Measurements from ENCODE around the gene ATAD3A. TPM values are rescaled to one million over a fixed set of nuclear protein-coding genes. Genes with fewer than 3 reads are reported as not detected.

ATAD3A gene
- total and polyA plus RNA-seq, 7 experiments from 2014 or later = 5.4 to 41.3 (median 21.5) TPM

DNA sequence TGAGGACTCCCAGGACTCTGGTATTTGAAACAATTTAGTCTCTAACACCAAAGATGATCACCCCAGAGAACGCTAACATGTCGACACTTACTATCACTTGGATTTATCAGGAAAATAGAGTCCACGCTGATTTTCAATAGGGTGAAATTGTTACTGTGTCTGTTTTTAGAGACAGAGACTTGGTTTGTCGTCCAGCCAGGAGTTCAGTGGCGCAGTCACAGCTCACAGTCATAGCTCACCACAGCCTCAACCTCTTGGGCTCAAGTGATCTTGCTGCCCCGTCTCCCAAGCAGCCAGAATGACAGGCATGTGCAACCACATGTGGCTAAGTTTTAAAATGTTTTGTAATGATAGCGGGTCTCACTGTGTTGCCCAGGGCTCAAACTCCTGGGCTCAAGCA, 57.4 kb downstream of the ATAD3A start:
- ATAC-seq (no peak), DNase-seq (no peak)
- peak overlapping the region; percentile 47 for H3K27ac ChIP-seq (ENCODE audit: low read depth, low read length)
- H3K4me3 ChIP-seq (ENCODE audit: low read length) = no peak overlapping the region
- peaks cover 0 to 2% (median 0%) of the 10 kb centered on the region in 5 donors for H3K27me3 Mint-ChIP-seq
- intact Hi-C loops (cut with micrococcal nuclease) = no loop called here
- peaks cover 25 to 71% (median 49%) of the 10 kb centered on the region in 7 donors for H3K4me1 Mint-ChIP-seq
- CTCF ChIA-PET = no interaction called here
- no peaks in the 10 kb centered on the region for H3K27me3 ChIP-seq (ENCODE audit: control insufficient read depth in 2 of 2, insufficient read depth in 2 of 2, low read length in 2 of 2)
- peak overlapping the region in 8 of 10 donors; percentile 4 to 63 (median 35) for H3K4me3 Mint-ChIP-seq
- peaks cover 0 to 37% (median 5%) of the 10 kb centered on the region in 3 experiments for H3K36me3 ChIP-seq (ENCODE audit: control insufficient read depth in 2 of 3, insufficient read depth in 3 of 3, low read length in 3 of 3)
- peaks cover 0 to 4% (median 0%) of the 10 kb centered on the region in 11 donors for H3K9me3 Mint-ChIP-seq
- POLR2A ChIA-PET = no interaction called here
- peak overlapping the region in 3 of 9 donors; percentile 17 to 76 (median 59) for H3K27ac Mint-ChIP-seq
- H3K9me3 ChIP-seq (ENCODE audit: control insufficient read depth in 2 of 3, low read length in 3 of 3) = no peaks in the 10 kb centered on the region
- H3K36me3 Mint-ChIP-seq = peaks cover 4 to 23% (median 20%) of the 10 kb centered on the region in 5 donors
- H3K4me1 ChIP-seq (ENCODE audit: control insufficient read depth in 2 of 2, insufficient read depth in 2 of 2, low read length in 2 of 2) = peaks cover 31 to 34% of the 10 kb centered on the region in 2 donors

DNA sequence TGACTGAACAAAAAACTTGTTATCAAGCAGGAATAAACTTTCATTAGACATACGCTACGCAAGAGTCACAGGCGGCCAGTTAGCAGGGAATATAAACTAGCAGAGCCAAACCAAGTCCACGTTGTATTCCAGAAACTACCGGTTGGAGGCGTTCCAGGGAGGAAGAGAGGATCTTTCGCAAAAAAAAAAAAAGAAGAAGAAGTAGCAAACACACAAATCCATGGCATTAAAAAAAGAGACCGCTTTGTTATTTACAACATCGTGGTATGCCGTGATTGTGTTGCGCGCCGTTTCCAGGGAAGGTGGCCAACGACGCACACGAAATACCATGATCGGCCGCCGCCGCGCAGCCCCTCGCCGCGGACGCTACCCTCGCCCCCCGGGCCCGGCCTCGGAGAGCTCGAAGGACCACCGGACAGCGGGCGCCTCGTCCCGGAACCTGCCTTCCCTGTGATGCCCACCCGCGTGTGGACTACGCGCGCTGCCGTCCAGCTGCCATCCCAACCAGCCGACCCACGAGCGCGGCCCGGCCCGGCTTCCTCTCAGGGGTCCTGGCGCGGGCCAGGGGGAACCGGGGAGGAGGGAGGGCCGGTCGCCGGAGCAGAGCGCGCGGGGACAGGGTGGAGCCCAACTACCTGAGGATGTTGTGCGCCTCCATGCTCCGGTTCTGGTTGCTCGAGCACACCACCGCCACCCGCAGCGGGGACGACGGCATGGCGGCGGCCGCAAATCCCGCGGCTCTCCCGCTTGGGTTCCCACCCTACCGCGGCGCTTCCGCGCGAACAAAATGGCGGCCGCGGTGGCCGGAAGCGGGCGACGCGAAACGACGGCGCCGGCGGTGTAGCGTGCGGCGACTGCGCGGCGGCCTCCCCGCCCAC, 62.1 kb downstream of the ATAD3A start:
- H3K36me3 Mint-ChIP-seq = peaks cover 0 to 12% (median 5%) of the 10 kb centered on the region in 5 donors
- peaks cover 25 to 50% (median 39%) of the 10 kb centered on the region in 7 donors for H3K4me1 Mint-ChIP-seq
- H3K27ac ChIP-seq (ENCODE audit: low read depth, low read length) = peak overlapping the region; percentile 98
- ATAC-seq (peak; percentile 83), DNase-seq (peak in 3 of 9 donors; percentile 20 to 84 (median 75))
- peaks cover 0 to 17% (median 0%) of the 10 kb centered on the region in 3 experiments for H3K36me3 ChIP-seq (ENCODE audit: control insufficient read depth in 2 of 3, insufficient read depth in 3 of 3, low read length in 3 of 3)
- peaks cover 0 to 2% (median 0%) of the 10 kb centered on the region in 5 donors for H3K27me3 Mint-ChIP-seq
- ChIA-PET POLR2A (interaction anchor here (1.0 to 3.8 kb wide), 4 partner anchors 34 to 70 kb away, joined by 3 to 42 read pairs (median 4); partner anchors contain the start of gene MIB2), CTCF (no interaction called here)
- H3K27ac Mint-ChIP-seq = peak overlapping the region; percentile 97 to 100 (median 99)
- peak overlapping the region; percentile 93 for H3K4me3 ChIP-seq (ENCODE audit: low read length)
- intact Hi-C loops (cut with micrococcal nuclease) = loop anchor here (1.0 to 2.0 kb wide), 7 partner anchors 41 to 175 kb away; partner anchors contain the start of genes ATAD3A (in 2 of the 2), MIB2 (in 2 of the 2), CCNL2 (in 1 of the 2) and CDK11B (in 1 of the 2)
- H3K4me3 Mint-ChIP-seq = peak overlapping the region; percentile 86 to 99 (median 98)
- no peaks in the 10 kb centered on the region for H3K9me3 ChIP-seq (ENCODE audit: control insufficient read depth in 2 of 3, low read length in 3 of 3)
- H3K27me3 ChIP-seq (ENCODE audit: control insufficient read depth in 2 of 2, insufficient read depth in 2 of 2, low read length in 2 of 2) = no peaks in the 10 kb centered on the region
- H3K9me3 Mint-ChIP-seq = peaks cover 0 to 6% (median 0%) of the 10 kb centered on the region in 11 donors
- peaks cover 24 to 31% of the 10 kb centered on the region in 2 donors for H3K4me1 ChIP-seq (ENCODE audit: control insufficient read depth in 2 of 2, insufficient read depth in 2 of 2, low read length in 2 of 2)

DNA sequence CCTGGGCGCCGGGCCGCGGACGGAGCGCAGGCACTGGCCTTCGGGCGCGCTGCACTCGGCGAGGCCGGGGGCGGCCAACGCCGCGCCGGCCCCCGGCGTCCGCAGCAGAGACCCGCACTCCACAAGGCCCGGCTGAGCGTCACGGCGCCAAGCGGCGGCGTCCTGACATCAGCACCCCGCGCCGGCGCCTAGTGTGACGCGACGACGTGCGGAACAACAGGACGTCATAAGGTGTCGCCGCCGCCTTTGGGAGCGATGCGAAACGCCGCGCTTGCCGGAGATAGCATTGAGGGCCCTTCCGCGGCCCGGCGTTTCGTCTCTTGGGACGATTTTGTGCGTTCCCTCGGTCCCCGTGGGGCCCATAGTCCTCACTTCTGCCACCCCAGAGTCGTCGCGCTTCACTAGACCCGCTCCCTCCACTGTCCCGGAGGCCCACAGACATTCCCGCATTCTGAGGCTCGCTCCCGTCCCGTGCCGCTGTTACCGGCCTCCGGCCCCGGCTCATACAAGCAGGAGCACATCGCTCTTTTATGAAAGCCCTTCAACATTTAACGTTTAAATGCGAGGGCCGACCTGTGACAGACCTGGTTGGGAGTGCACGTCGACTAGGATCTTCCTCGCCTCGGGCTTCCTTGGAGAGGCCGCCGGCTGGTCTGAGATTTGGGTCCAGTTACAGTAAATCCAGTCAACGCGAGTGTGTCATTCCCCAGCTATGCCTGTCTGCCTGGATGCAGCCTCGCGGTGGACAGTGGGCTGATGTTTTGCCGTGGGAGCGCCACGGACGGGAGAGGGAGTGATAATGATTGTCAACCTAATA, 63.0 kb downstream of the ATAD3A start, which contains the start of gene SSU72:
TSS of gene SSU72 (minus strand) at position 143 of the 817 bp plus-strand sequence. CDS start 306 bp downstream, outside the sequence.
- Mint-ChIP-seq H3K27me3 (peaks cover 0 to 2% (median 0%) of the 10 kb centered on the region in 5 donors), H3K36me3 (peaks cover 0 to 12% (median 5%) of the 10 kb centered on the region in 5 donors), H3K9me3 (peaks cover 0 to 6% (median 0%) of the 10 kb centered on the region in 11 donors), H3K4me3 (peak within 1 kb of the TSS; percentile 97 to 99 (median 98)), H3K27ac (peak within 1 kb of the TSS; percentile 98 to 100 (median 99)), H3K4me1 (peaks cover 21 to 42% (median 31%) of the 10 kb centered on the region in 7 donors)
- H3K4me1 ChIP-seq (ENCODE audit: control insufficient read depth in 2 of 2, insufficient read depth in 2 of 2, low read length in 2 of 2) = peaks cover 22 to 26% of the 10 kb centered on the region in 2 donors
- POLR2A ChIA-PET = interaction anchor here (0.7 to 4.9 kb wide), 5 partner anchors 33 to 71 kb away, joined by 3 to 42 read pairs (median 3); partner anchors contain the start of gene MIB2
- H3K27me3 ChIP-seq (ENCODE audit: control insufficient read depth in 2 of 2, insufficient read depth in 2 of 2, low read length in 2 of 2) = no peaks in the 10 kb centered on the region
- DNase-seq = peak; percentile 90 to 97 (median 93)
- no peaks in the 10 kb centered on the region for H3K9me3 ChIP-seq (ENCODE audit: control insufficient read depth in 2 of 3, low read length in 3 of 3)
- CTCF ChIA-PET = no interaction called here
- peak within 1 kb of the TSS; percentile 98 for H3K27ac ChIP-seq (ENCODE audit: low read depth, low read length)
- peak; percentile 94 for ATAC-seq
- H3K4me3 ChIP-seq (ENCODE audit: low read length) = peak within 1 kb of the TSS; percentile 93
- intact Hi-C loops (cut with micrococcal nuclease) = loop anchor here (1.0 to 2.0 kb wide), 8 partner anchors 24 to 176 kb away; partner anchors contain the start of genes ATAD3A (in 2 of the 2), MIB2 (in 2 of the 2), CCNL2 (in 1 of the 2) and CDK11B (in 1 of the 2)
- peaks cover 0 to 17% (median 0%) of the 10 kb centered on the region in 3 experiments for H3K36me3 ChIP-seq (ENCODE audit: control insufficient read depth in 2 of 3, insufficient read depth in 3 of 3, low read length in 3 of 3)

DNA sequence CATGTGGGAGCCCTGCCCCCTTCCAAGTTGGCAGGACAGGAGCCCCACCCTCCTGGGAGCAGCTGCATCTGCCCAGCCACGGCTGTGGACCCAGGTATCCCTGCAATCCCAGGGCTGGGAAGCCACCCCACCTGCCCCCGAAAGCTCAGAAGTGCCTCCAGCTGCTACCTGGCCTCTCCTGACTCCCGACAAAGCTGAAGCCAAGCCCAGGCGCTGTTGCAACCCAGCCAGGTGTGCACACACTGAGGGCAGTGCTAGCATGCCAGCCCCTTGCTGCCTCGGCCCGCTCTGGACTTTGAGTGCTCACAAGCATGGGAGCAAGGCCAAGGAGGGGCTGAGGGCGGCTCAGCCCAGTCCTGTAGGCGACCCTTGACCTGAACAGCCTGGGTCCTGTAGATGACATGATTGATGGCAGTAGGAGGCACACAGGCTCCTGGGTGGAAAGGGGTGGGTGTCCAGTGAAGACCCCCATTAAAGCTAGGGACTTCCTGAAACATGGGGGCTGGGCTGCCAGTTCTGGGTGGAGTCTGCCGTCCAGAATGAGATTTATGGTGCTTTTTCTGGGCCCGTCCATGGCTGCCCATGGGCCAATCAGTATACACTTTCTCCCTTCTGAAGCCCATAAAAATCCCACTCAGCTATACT, 65.5 kb downstream of the ATAD3A start:
- H3K4me1 Mint-ChIP-seq = peaks cover 11 to 26% (median 20%) of the 10 kb centered on the region in 7 donors
- H3K4me3 Mint-ChIP-seq = no peak overlapping the region
- no peak for ATAC-seq
- H3K27ac Mint-ChIP-seq = peak overlapping the region in 2 of 9 donors; percentile 57 to 100
- H3K27me3 Mint-ChIP-seq = peaks cover 0 to 11% (median 6%) of the 10 kb centered on the region in 5 donors
- no peak overlapping the region for H3K27ac ChIP-seq (ENCODE audit: low read depth, low read length)
- ChIA-PET CTCF (no interaction called here), POLR2A (interaction anchor here (0.6 to 4.9 kb wide), 6 partner anchors 15 to 164 kb away, joined by 3 to 37 read pairs (median 4); partner anchors contain the start of gene MIB2)
- no peak for DNase-seq
- H3K9me3 Mint-ChIP-seq = peaks cover 0 to 6% (median 0%) of the 10 kb centered on the region in 11 donors
- H3K27me3 ChIP-seq (ENCODE audit: control insufficient read depth in 2 of 2, insufficient read depth in 2 of 2, low read length in 2 of 2) = no peaks in the 10 kb centered on the region
- peaks cover 0 to 4% (median 0%) of the 10 kb centered on the region in 5 donors for H3K36me3 Mint-ChIP-seq
- H3K4me3 ChIP-seq (ENCODE audit: low read length) = no peak overlapping the region
- peaks cover 11 to 13% of the 10 kb centered on the region in 2 donors for H3K4me1 ChIP-seq (ENCODE audit: control insufficient read depth in 2 of 2, insufficient read depth in 2 of 2, low read length in 2 of 2)
- peaks cover 0 to 10% (median 0%) of the 10 kb centered on the region in 3 experiments for H3K36me3 ChIP-seq (ENCODE audit: control insufficient read depth in 2 of 3, insufficient read depth in 3 of 3, low read length in 3 of 3)
- intact Hi-C loops (cut with micrococcal nuclease) = no loop called here
- H3K9me3 ChIP-seq (ENCODE audit: control insufficient read depth in 2 of 3, low read length in 3 of 3) = no peaks in the 10 kb centered on the region

DNA sequence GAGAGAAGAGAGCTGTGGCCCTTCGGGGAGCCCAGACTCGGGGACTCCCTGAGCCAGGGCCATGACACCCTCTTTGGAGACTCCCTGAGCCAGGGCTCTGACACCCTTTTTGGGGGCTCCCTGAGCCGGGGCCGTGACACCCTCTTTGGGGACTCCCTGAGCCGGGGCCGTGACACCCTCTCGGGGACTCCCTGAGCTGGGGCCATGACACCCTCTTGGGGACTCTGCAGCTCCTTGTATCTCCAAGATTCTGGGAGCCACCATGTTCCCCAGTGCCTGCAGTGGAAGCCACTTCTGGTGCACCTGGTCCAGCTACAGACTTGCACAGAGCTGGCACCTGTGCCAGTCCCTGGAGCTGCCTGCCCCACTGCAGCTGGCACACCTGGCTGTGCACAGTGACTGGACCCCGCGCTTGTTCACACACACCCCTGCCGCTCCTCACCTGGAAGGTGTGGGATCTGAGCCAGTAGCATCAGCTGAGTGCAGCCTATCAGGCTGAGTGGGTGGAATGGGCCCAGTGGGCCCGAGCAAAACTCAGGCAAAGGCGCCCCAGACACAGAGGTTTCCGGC, 66.5 kb downstream of the ATAD3A start:
- Mint-ChIP-seq H3K4me1 (peaks cover 5 to 20% (median 15%) of the 10 kb centered on the region in 7 donors), H3K27ac (peak overlapping the region in 1 of 9 donors; percentile 57), H3K4me3 (no peak overlapping the region), H3K36me3 (peaks cover 0 to 4% (median 0%) of the 10 kb centered on the region in 5 donors), H3K9me3 (peaks cover 0 to 5% (median 0%) of the 10 kb centered on the region in 11 donors), H3K27me3 (peaks cover 0 to 13% (median 6%) of the 10 kb centered on the region in 5 donors)
- no peak overlapping the region for H3K27ac ChIP-seq (ENCODE audit: low read depth, low read length)
- no peaks in the 10 kb centered on the region for H3K9me3 ChIP-seq (ENCODE audit: control insufficient read depth in 2 of 3, low read length in 3 of 3)
- ChIA-PET POLR2A (interaction anchor here (0.7 to 4.9 kb wide), 5 partner anchors 13 to 36 kb away, joined by 3 to 37 read pairs (median 4); partner anchors contain the start of gene MIB2), CTCF (interaction anchor here (0.6 kb wide), 1 partner anchor 507 kb away, joined by 5 read pairs; no protein-coding TSS in a partner anchor)
- H3K27me3 ChIP-seq (ENCODE audit: control insufficient read depth in 2 of 2, insufficient read depth in 2 of 2, low read length in 2 of 2) = no peaks in the 10 kb centered on the region
- intact Hi-C loops (cut with micrococcal nuclease) = no loop called here
- H3K36me3 ChIP-seq (ENCODE audit: control insufficient read depth in 2 of 3, insufficient read depth in 3 of 3, low read length in 3 of 3) = peaks cover 0 to 10% (median 0%) of the 10 kb centered on the region in 3 experiments
- no peak overlapping the region for H3K4me3 ChIP-seq (ENCODE audit: low read length)
- DNase-seq = no peak
- H3K4me1 ChIP-seq (ENCODE audit: control insufficient read depth in 2 of 2, insufficient read depth in 2 of 2, low read length in 2 of 2) = peaks cover 5 to 6% of the 10 kb centered on the region in 2 donors
- ATAC-seq = no peak

Measured in naive thymus-derived CD4-positive, alpha-beta T cell (primary cell).